Measurements from ENCODE around the gene DGKI. TPM values are rescaled to one million over a fixed set of nuclear protein-coding genes. Genes with fewer than 3 reads are reported as not detected.
"Not testable (repeated sequence)": the region's sequence is repeated elsewhere in the genome, so short reads cannot be mapped to it uniquely, and the experiment has no call there.

Gene DGKI
- total RNA-seq, 1 donor from 2014 or later = 10.1 TPM

- DNase-seq (ENCODE audit: low spot score) = no peak
Measured at GRCh38 chr7:137480824-137481365, 365.9 kb downstream of the DGKI start.

GRCh38 chr7:137480401-137480800 lies 366.4 kb downstream of the DGKI start:
- no peak for DNase-seq (ENCODE audit: low spot score)

GRCh38 chr7:137476937-137477336 lies 369.8 kb downstream of the DGKI start:
- no peak for DNase-seq (ENCODE audit: low spot score)

- DNase-seq (ENCODE audit: low spot score) = no peak
Measured at GRCh38 chr7:137475966-137476365, 370.8 kb downstream of the DGKI start.

- DNase-seq (ENCODE audit: low spot score) = no peak
Measured at GRCh38 chr7:137474540-137475026, 372.2 kb downstream of the DGKI start.

GRCh38 chr7:137471128-137471527 lies 375.6 kb downstream of the DGKI start:
- no peak for DNase-seq (ENCODE audit: low spot score)

GRCh38 chr7:137469858-137470257 lies 376.9 kb downstream of the DGKI start:
- no peak for DNase-seq (ENCODE audit: low spot score)

GRCh38 chr7:137469191-137469811 lies 377.5 kb downstream of the DGKI start:
- DNase-seq (ENCODE audit: low spot score) = no peak

- no peak for DNase-seq (ENCODE audit: low spot score)
Measured at GRCh38 chr7:137462847-137463246, 383.9 kb downstream of the DGKI start.

GRCh38 chr7:137462074-137462715 lies 384.6 kb downstream of the DGKI start:
- DNase-seq (ENCODE audit: low spot score) = no peak

- no peak for DNase-seq (ENCODE audit: low spot score)
Measured at GRCh38 chr7:137458399-137458798, 388.4 kb downstream of the DGKI start.

- no peak for DNase-seq (ENCODE audit: low spot score)
Measured at GRCh38 chr7:137454767-137455166, 392.0 kb downstream of the DGKI start.

GRCh38 chr7:137454246-137454724 lies 392.5 kb downstream of the DGKI start:
- no peak for DNase-seq (ENCODE audit: low spot score)

GRCh38 chr7:137453356-137453755 lies 393.4 kb downstream of the DGKI start:
- no peak for DNase-seq (ENCODE audit: low spot score)

GRCh38 chr7:137449016-137449415 lies 397.8 kb downstream of the DGKI start:
- DNase-seq (ENCODE audit: low spot score) = no peak

- DNase-seq (ENCODE audit: low spot score) = not testable (repeated sequence)
Measured at GRCh38 chr7:137448572-137448971, 398.2 kb downstream of the DGKI start.

GRCh38 chr7:137446025-137446424 lies 400.7 kb downstream of the DGKI start:
- no peak for DNase-seq (ENCODE audit: low spot score)

GRCh38 chr7:137445268-137445667 lies 401.5 kb downstream of the DGKI start:
- DNase-seq (ENCODE audit: low spot score) = no peak

- no peak for DNase-seq (ENCODE audit: low spot score)
Measured at GRCh38 chr7:137443616-137444015, 403.2 kb downstream of the DGKI start.

- no peak for DNase-seq (ENCODE audit: low spot score)
Measured at GRCh38 chr7:137441451-137441850, 405.3 kb downstream of the DGKI start.

GRCh38 chr7:137439829-137440825 lies 406.6 kb downstream of the DGKI start:
- DNase-seq (ENCODE audit: low spot score) = no peak

Measured in mesenteric fat pad (tissue), 1 donor.